Activated naive CD4-positive, alpha-beta T cell treated with anti-CD3 and anti-CD28 coated beads, Interleukin-2, amount 50 U/mL, for 72 hours (primary cell): ENCODE results near the gene CLEC10A. TPM values are rescaled to one million over a fixed set of nuclear protein-coding genes. Genes with fewer than 3 reads are reported as not detected.

Experiments
- ATAC-seq, 2 donors: fragments of 150-1000 bp; cut with Tn5 transposase; 2 replicates each; pipeline ENCODE4 v1.10.0; 2021; ENCODE audit warnings: mild to moderate bottlenecking in 2 of 2, moderate library complexity in 2 of 2
- DNase-seq, 2 donors: peaks; one replicate each; pipeline ENCODE4 v3.0.0; 2021 to 2022; ENCODE audit warnings: low spot score in 2 of 2
- H3K27ac Mint-ChIP-seq, 2 donors: one replicate each; pipeline ENCODE4 v1.8.0; 2022; ENCODE audit warnings: mild to moderate bottlenecking in 2 of 2, mixed read lengths in 2 of 2
- H3K36me3 Mint-ChIP-seq, 2 donors: one replicate each; pipeline ENCODE4 v1.8.0; 2022; ENCODE audit warnings: mixed read lengths in 2 of 2
- H3K9me3 Mint-ChIP-seq, 2 donors: one replicate each; pipeline ENCODE4 v1.8.0; 2022; ENCODE audit warnings: mixed read lengths in 2 of 2
- total RNA-seq, 2 donors: library from RNA; stranded (reverse); gene quantifications; one replicate each; pipeline ENCODE4 v1.2.3, GENCODE V29; 2022

The CLEC10A gene
- total RNA-seq, 2 donors from 2014 or later = not detected

- ATAC-seq = no peak
- Mint-ChIP-seq H3K36me3 (peaks cover 0 to 4% of the 10 kb centered on the region in 2 donors), H3K9me3 (no peaks in the 10 kb centered on the region), H3K27ac (peak overlapping the region in 1 of 2 donors; percentile 1)
- no peak for DNase-seq
Observed at GRCh38 chr17:7038025-7038862, 41.8 kb downstream of the CLEC10A start.

- H3K36me3 Mint-ChIP-seq = peaks cover under 1 to 4% of the 10 kb centered on the region in 2 donors
- ATAC-seq = peak; percentile 93 to 96
- H3K9me3 Mint-ChIP-seq = peaks cover 0 to 1% of the 10 kb centered on the region in 2 donors
- peak within 1 kb of the TSS; percentile 97 to 98 for H3K27ac Mint-ChIP-seq
- peak; percentile 96 to 98 for DNase-seq
Observed at GRCh38 chr17:7035591-7036368, 44.3 kb downstream of the CLEC10A start, which contains the start of gene SLC16A13. TSS of gene SLC16A13 (plus strand) at chr17:7036015. CDS start at chr17:7036383, 368 bp downstream.

DNA sequence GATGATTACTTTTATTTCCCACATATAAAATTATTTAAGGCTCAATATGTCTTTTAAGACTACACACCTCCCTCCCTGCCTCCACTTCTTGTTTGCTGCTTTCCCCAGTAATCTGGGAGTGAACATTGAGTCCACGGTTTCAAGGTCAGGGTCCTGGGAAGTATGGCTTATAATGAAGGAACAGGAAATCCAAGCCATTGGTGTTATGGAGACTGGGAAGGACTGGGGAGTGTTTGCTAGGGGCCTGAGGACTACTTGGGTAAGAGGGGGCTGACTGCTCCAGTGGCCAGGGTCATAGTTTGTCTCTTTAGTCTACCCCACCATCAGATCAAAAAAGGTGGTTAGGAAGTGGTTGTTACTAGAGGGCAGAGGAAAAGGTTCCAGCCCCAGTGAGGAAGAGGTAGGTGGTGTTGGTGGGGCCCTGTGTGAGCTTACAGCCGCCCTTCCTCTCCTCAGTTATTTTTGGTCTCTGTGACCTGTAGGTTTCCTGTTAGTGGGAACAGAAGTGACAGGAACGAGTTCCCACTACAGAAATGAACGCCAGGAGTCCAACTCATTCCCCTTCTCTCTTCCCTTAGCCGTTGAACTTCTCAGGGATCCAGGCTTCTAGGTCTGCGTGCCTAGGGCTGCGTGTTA is 45.0 kb downstream of the CLEC10A start:
- DNase-seq (no peak), ATAC-seq (peak; percentile 39 to 60)
- Mint-ChIP-seq H3K27ac (peak overlapping the region; percentile 97 to 98), H3K9me3 (peaks cover 3 to 6% of the 10 kb centered on the region in 2 donors), H3K36me3 (peaks cover 8 to 12% of the 10 kb centered on the region in 2 donors)

DNA sequence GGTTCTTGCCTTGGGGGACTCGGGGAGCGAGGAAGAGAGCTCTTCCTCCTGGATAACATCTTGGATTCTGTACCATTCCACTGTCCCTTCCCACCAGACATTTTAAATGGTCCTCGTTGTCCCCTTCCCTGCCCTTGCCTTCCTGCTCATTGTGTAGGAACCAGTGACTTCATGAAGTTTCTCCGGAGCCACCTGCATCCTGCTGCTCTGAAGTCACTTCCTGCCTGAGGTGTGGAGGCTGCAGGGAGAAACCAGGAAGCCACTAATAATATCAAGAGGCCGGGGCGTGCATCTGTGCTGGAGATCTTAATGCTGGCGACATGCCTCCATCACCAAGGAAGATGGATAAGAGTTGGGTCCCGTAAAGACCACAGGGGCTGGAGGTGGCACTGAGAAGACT is 50.4 kb downstream of the CLEC10A start:
- H3K9me3 Mint-ChIP-seq = peaks cover 15 to 17% of the 10 kb centered on the region in 2 donors
- H3K36me3 Mint-ChIP-seq = peaks cover 18 to 22% of the 10 kb centered on the region in 2 donors
- ATAC-seq = peak; percentile 67 to 78
- peak overlapping the region; percentile 70 to 78 for H3K27ac Mint-ChIP-seq
- no peak for DNase-seq

- H3K27ac Mint-ChIP-seq = peak overlapping the region; percentile 31 to 78
Observed at GRCh38 chr17:7029096-7029495, 51.0 kb downstream of the CLEC10A start.

GRCh38 chr17:7027335-7027734 is 52.7 kb downstream of the CLEC10A start:
- DNase-seq = no peak
- Mint-ChIP-seq H3K9me3 (peaks cover 15 to 17% of the 10 kb centered on the region in 2 donors), H3K36me3 (peaks cover 22% of the 10 kb centered on the region in 2 donors), H3K27ac (no peak overlapping the region)
- no peak for ATAC-seq

More at GRCh38 chr17:7029096-7029495, 51.0 kb downstream of the CLEC10A start:
- peaks cover 15 to 17% of the 10 kb centered on the region in 2 donors for H3K9me3 Mint-ChIP-seq
- H3K36me3 Mint-ChIP-seq = peaks cover 15 to 22% of the 10 kb centered on the region in 2 donors
- no peak for ATAC-seq
- DNase-seq = no peak

DNA sequence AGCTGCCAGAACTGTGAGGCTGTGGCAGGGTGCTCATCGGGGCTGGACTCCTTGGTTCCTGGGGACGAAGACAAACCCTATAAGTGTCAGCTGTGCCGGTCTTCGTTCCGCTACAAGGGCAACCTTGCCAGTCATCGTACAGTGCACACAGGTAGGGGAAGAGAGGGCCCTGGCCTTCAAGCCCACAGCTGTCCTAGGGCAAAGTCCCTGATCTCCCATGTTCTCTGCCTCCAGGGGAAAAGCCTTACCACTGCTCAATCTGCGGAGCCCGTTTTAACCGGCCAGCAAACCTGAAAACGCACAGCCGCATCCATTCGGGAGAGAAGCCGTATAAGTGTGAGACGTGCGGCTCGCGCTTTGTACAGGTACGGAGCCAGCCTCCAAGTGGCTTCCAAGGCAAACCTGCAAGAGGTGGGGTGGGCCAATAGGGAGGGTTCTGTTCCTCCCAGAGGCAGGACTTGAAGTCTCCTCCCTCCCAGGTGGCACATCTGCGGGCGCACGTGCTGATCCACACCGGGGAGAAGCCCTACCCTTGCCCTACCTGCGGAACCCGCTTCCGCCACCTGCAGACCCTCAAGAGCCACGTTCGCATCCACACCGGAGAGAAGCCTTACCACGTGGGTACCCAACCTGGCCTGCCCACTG is 53.5 kb downstream of the CLEC10A start:
- no peak for ATAC-seq
- DNase-seq = no peak
- H3K9me3 Mint-ChIP-seq = peaks cover 15 to 17% of the 10 kb centered on the region in 2 donors
- H3K27ac Mint-ChIP-seq = peak overlapping the region in 1 of 2 donors; percentile 50
- peaks cover 22% of the 10 kb centered on the region in 2 donors for H3K36me3 Mint-ChIP-seq

- H3K27ac Mint-ChIP-seq = no peak overlapping the region
- peaks cover 16% of the 10 kb centered on the region in 2 donors for H3K36me3 Mint-ChIP-seq
- no peak for DNase-seq
- no peak for ATAC-seq
- H3K9me3 Mint-ChIP-seq = peaks cover 12 to 14% of the 10 kb centered on the region in 2 donors
Observed at GRCh38 chr17:7025245-7025644, 54.8 kb downstream of the CLEC10A start.

Other genes with a start within 250 kb of the CLEC10A start
- not detected for gene TEKT1, start 248.5 kb downstream of the CLEC10A start, total RNA-seq
- not detected for gene ALOX12, start 84.2 kb downstream of the CLEC10A start, total RNA-seq
- gene RNASEK, start 67.6 kb downstream of the CLEC10A start, total RNA-seq = 100 to 1,000 TPM; 127 to 217 TPM
- gene BCL6B, start 57.2 kb downstream of the CLEC10A start, total RNA-seq = under 1 TPM; 0.59 to 0.86 TPM
- gene SLC16A13, start 44.2 kb downstream of the CLEC10A start, total RNA-seq = 10 to 100 TPM in 1 of 2 donors, 1 to 10 TPM in 1; 5.0 to 10.5 TPM
- gene SLC16A11, start 36.2 kb downstream of the CLEC10A start, total RNA-seq = 1 to 10 TPM in 1 of 2 donors, under 1 TPM in 1; 0.30 to 1.1 TPM
- not detected for gene ASGR2, start 34.6 kb upstream of the CLEC10A start, total RNA-seq
- gene ASGR1, start 99.1 kb upstream of the CLEC10A start, total RNA-seq = 1 to 10 TPM; 2.0 to 3.9 TPM
- gene DLG4, start 139.6 kb upstream of the CLEC10A start, total RNA-seq = 10 to 100 TPM; 20.1 to 27.1 TPM
- gene ACADVL, start 139.7 kb upstream of the CLEC10A start, total RNA-seq = 100 to 1,000 TPM; 360 to 445 TPM
- 10 to 100 TPM; 56.2 to 73.4 TPM for gene DVL2, start 154.3 kb upstream of the CLEC10A start, total RNA-seq
- gene PHF23, start 159.2 kb upstream of the CLEC10A start, total RNA-seq = 10 to 100 TPM; 25.9 to 52.4 TPM
- gene GABARAP, start 162.2 kb upstream of the CLEC10A start, total RNA-seq = 100 to 1,000 TPM; 167 to 298 TPM
- gene CTDNEP1, start 171.5 kb upstream of the CLEC10A start, total RNA-seq = 100 to 1,000 TPM; 171 to 179 TPM
- 10 to 100 TPM; 45.6 to 62.3 TPM for gene ELP5, start 172.0 kb upstream of the CLEC10A start, total RNA-seq
- gene CLDN7, start 182.2 kb upstream of the CLEC10A start, total RNA-seq = 1 to 10 TPM in 1 of 2 donors, under 1 TPM in 1; 0.55 to 1.5 TPM
- under 1 TPM in 1 of 2 donors, not detected in 1; 0.51 TPM for gene SLC2A4, start 201.5 kb upstream of the CLEC10A start, total RNA-seq
- gene YBX2, start 214.4 kb upstream of the CLEC10A start, total RNA-seq = 1 to 10 TPM in 1 of 2 donors, under 1 TPM in 1; 0.18 to 1.7 TPM
- 100 to 1,000 TPM; 493 to 836 TPM for gene EIF5A, start 227.4 kb upstream of the CLEC10A start, total RNA-seq
- 10 to 100 TPM; 36.3 to 48.6 TPM for gene GPS2, start 235.1 kb upstream of the CLEC10A start, total RNA-seq
- gene NEURL4, start 249.1 kb upstream of the CLEC10A start, total RNA-seq = 10 to 100 TPM; 24.8 to 32.7 TPM